Right atrium auricular region (tissue), 2 donors: ENCODE results near the gene HPGD. TPM values are rescaled to one million over a fixed set of nuclear protein-coding genes. Genes with fewer than 3 reads are reported as not detected.

Experiments used
- DNase-seq: peaks from one replicate; pipeline ENCODE4 v3.0.0-alpha.2; 2019; ENCODE audit warnings: low spot score
- H3K27ac ChIP-seq, 2 donors: fragments of 200-600 bp; sonication (generic); 1 replicate in 1 of 2; 2 replicates in 1 of 2; pipeline ENCODE4 v1.5.1; 2016 to 2019
- H3K27me3 ChIP-seq, 2 donors: fragments of 200-600 bp; sonication (generic); one replicate each; pipeline versions ENCODE4 v1.5.1 to v1.6.0; 2017 to 2019
- H3K36me3 ChIP-seq: fragments of 200-600 bp; sonication (generic); one replicate; pipeline ENCODE4 v1.5.1; 2016
- H3K4me1 ChIP-seq, 2 donors: fragments of 200-600 bp; sonication (generic); one replicate each; pipeline versions ENCODE4 v1.5.1 to v1.6.0; 2017 to 2019
- H3K4me3 ChIP-seq, 2 donors: fragments of 200-600 bp; sonication (generic); 1 replicate in 1 of 2; 2 replicates in 1 of 2; pipeline ENCODE4 v1.5.1; 2017 to 2019; ENCODE audit warnings: mild to moderate bottlenecking in 1 of 2, moderate library complexity in 1 of 2
- H3K9me3 ChIP-seq, 2 donors: fragments of 200-600 bp; sonication (generic); one replicate each; pipeline ENCODE4 v1.5.1; 2019
- total RNA-seq, 2 donors: library from RNA; depleted of rRNA; stranded (reverse); fragments of >200 nt; gene quantifications; one replicate each; pipeline ENCODE4 v1.1.0, GENCODE V29; 2016
- TF ChIP-seq, protein P1 (sequence below), 2 donors: fragments of 200-600 bp; sonication (generic); IDR thresholded peaks; one replicate each; pipeline ENCODE4 v1.5.1; 2019; ENCODE audit warnings: antibody characterized with exemption in 2 of 2

HPGD gene
- total RNA-seq, 2 donors from 2014 or later: 1.4 to 3.1 TPM

DNA sequence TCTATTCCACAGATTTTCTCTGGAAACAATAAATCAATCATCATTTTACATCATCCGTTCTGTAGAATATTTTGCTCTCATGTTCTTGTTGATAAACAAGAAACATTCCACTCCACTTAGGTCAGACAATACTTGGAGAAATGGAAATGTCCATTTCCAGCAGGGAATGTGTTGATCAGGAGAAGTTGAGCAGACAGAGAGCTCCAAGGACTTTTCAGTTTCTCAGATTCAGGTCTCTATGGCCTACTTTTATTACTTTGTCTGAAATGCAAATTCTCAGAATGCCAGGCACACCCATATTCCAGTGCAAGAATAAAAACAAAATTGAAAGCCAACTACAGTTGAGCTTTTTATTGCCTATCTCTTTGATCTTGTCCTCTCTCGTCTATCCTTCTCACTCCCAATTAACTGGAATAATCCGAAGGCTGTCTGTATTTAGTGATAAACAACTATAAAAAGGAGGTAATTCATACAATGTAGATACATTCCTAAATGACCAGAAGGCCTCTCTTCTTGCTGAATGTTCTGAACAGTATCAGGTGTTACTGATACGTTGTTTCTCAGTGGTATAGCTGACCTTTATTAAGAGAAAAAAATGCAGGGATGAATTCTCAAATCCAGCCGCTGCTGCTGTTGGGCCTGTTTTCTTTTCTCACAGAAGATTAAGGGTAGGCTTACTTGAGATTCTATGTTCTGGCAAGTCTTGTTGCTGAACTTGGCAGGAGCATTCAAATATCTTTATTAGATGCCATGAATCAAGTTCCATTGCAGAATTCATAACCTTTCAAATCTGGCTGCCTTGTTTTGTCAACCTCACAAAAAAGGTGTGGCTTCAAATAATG, 72.1 kb downstream of the HPGD start:
- DNase-seq: no peak
- peaks cover 0 to 7% of the 10 kb centered on the region in 2 donors for H3K4me1 ChIP-seq
- TF ChIP-seq, protein P1, sequence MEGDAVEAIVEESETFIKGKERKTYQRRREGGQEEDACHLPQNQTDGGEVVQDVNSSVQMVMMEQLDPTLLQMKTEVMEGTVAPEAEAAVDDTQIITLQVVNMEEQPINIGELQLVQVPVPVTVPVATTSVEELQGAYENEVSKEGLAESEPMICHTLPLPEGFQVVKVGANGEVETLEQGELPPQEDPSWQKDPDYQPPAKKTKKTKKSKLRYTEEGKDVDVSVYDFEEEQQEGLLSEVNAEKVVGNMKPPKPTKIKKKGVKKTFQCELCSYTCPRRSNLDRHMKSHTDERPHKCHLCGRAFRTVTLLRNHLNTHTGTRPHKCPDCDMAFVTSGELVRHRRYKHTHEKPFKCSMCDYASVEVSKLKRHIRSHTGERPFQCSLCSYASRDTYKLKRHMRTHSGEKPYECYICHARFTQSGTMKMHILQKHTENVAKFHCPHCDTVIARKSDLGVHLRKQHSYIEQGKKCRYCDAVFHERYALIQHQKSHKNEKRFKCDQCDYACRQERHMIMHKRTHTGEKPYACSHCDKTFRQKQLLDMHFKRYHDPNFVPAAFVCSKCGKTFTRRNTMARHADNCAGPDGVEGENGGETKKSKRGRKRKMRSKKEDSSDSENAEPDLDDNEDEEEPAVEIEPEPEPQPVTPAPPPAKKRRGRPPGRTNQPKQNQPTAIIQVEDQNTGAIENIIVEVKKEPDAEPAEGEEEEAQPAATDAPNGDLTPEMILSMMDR (IDR thresholded peaks at IDR 0.05): no peak
- no peaks in the 10 kb centered on the region for H3K9me3 ChIP-seq
- no peaks in the 10 kb centered on the region for H3K36me3 ChIP-seq
- no peak overlapping the region for H3K4me3 ChIP-seq
- no peak overlapping the region for H3K27ac ChIP-seq
- no peaks in the 10 kb centered on the region for H3K27me3 ChIP-seq

DNA sequence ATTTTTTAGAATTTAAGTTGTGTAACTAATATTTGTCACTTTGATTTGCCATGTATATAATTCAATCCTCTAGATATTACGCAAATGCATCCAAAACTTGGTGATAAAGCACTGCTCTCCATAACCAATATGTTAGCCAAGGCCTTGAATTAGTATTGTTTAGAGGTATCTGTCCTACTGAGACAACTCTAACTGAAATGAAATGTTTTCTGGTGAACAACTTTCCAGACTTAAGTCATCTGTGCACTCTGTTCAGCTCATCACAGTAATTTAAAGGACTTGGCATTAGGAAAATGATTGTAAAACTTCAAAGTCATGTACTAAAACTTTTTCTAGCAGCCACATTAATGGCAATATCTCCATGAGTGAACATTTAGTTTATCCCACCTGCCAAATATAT, 73.1 kb downstream of the HPGD start:
- Histone ChIP-seq H3K27me3 (no peaks in the 10 kb centered on the region), H3K4me3 (no peak overlapping the region), H3K36me3 (no peaks in the 10 kb centered on the region), H3K4me1 (peaks cover 0 to 7% of the 10 kb centered on the region in 2 donors), H3K27ac (no peak overlapping the region), H3K9me3 (no peaks in the 10 kb centered on the region)
- no peak for DNase-seq
- TF ChIP-seq, protein P1 (IDR thresholded peaks at IDR 0.05): no peak

DNA sequence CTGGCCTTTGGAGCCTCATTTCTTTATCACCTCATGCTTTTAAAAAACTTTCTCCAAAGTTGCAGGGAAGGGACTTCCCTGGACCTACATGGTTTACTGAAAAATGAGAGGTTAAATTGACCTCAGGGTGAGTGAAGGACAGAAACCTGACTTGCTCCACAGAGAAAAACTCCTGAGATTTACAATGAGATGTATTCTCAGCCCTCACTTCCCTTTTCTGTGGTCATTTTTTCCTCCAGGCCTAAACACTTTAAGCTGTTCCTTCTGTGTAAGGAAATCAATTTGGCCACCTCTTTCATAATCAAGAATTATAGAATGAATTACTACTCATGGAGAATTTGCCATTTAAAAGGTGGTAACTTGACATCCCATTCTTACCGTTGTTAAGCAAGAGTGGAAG, 77.9 kb downstream of the HPGD start:
- TF ChIP-seq, protein P1 (IDR thresholded peaks at IDR 0.05): no peak
- Histone ChIP-seq H3K4me1 (no peaks in the 10 kb centered on the region), H3K36me3 (no peaks in the 10 kb centered on the region), H3K4me3 (no peak overlapping the region), H3K27ac (no peak overlapping the region), H3K9me3 (no peaks in the 10 kb centered on the region), H3K27me3 (no peaks in the 10 kb centered on the region)
- DNase-seq: no peak

Other genes starting within 250 kb of the HPGD start
- 10 to 100 TPM; 26.3 to 28.0 TPM for gene FBXO8, start 238.8 kb downstream of the HPGD start, total RNA-seq
- gene CEP44, start 238.6 kb downstream of the HPGD start, total RNA-seq: 10 to 100 TPM; 11.4 to 11.6 TPM